ENCODE data around the gene SLC1A3. TPM values are rescaled to one million over a fixed set of nuclear protein-coding genes. Genes with fewer than 3 reads are reported as not detected.

The SLC1A3 gene
- total RNA-seq, 1 donor from 2014 or later: 93.2 TPM

- H3K36me3 Mint-ChIP-seq: no peaks in the 10 kb centered on the region
- no peak overlapping the region for H3K27ac Mint-ChIP-seq
- DNase-seq (ENCODE audit: extremely low spot score, unreplicated experiment): no peak
These were observed 3.6 kb upstream of the SLC1A3 start for GRCh38 chr5:36602704-36603321.

GRCh38 chr5:36605241-36605640 is 1.2 kb upstream of the SLC1A3 start:
- peaks cover 8% of the 10 kb centered on the region for H3K27me3 Mint-ChIP-seq
- DNase-seq (ENCODE audit: extremely low spot score, unreplicated experiment): no peak
- no peak for TF ChIP-seq CTCF (conservative IDR thresholded peaks at IDR 0.05)
- H3K9me3 Mint-ChIP-seq: no peaks in the 10 kb centered on the region
- H3K4me1 Mint-ChIP-seq (ENCODE audit: unreplicated experiment): peaks cover 36% of the 10 kb centered on the region
- no peak overlapping the region for H3K27ac Mint-ChIP-seq
- peaks cover 4% of the 10 kb centered on the region for H3K36me3 Mint-ChIP-seq
- peak overlapping the region; percentile 77 for H3K4me3 Mint-ChIP-seq

More at GRCh38 chr5:36602704-36603321, 3.6 kb upstream of the SLC1A3 start:
- peaks cover 25% of the 10 kb centered on the region for H3K4me1 Mint-ChIP-seq (ENCODE audit: unreplicated experiment)
- peaks cover 8% of the 10 kb centered on the region for H3K27me3 Mint-ChIP-seq
- H3K9me3 Mint-ChIP-seq: peaks cover 2% of the 10 kb centered on the region
- TF ChIP-seq CTCF (conservative IDR thresholded peaks at IDR 0.05): peak; percentile 27
- no peak overlapping the region for H3K4me3 Mint-ChIP-seq

GRCh38 chr5:36606036-36606427 is 374 bp upstream of the SLC1A3 start:
- Mint-ChIP-seq H3K4me3 (peak overlapping the region; percentile 91), H3K36me3 (peaks cover 12% of the 10 kb centered on the region), H3K27ac (peak overlapping the region; percentile 84), H3K4me1 (ENCODE audit: unreplicated experiment) (peaks cover 36% of the 10 kb centered on the region), H3K9me3 (no peaks in the 10 kb centered on the region), H3K27me3 (peaks cover 8% of the 10 kb centered on the region)
- TF ChIP-seq CTCF (conservative IDR thresholded peaks at IDR 0.05): no peak
- DNase-seq (ENCODE audit: extremely low spot score, unreplicated experiment): no peak

GRCh38 chr5:36607114-36607571 is 737 bp downstream of the SLC1A3 start:
- peaks cover 36% of the 10 kb centered on the region for H3K4me1 Mint-ChIP-seq (ENCODE audit: unreplicated experiment)
- H3K36me3 Mint-ChIP-seq: peaks cover 20% of the 10 kb centered on the region
- peaks cover 4% of the 10 kb centered on the region for H3K9me3 Mint-ChIP-seq
- peak overlapping the region; percentile 84 for H3K27ac Mint-ChIP-seq
- no peak for DNase-seq (ENCODE audit: extremely low spot score, unreplicated experiment)
- peaks cover 8% of the 10 kb centered on the region for H3K27me3 Mint-ChIP-seq
- TF ChIP-seq CTCF (conservative IDR thresholded peaks at IDR 0.05): no peak
- H3K4me3 Mint-ChIP-seq: peak overlapping the region; percentile 91

GRCh38 chr5:36607838-36608783 is 1.7 kb downstream of the SLC1A3 start:
- Mint-ChIP-seq H3K27me3 (peaks cover 8% of the 10 kb centered on the region), H3K27ac (peak overlapping the region; percentile 24), H3K4me3 (peak overlapping the region; percentile 81), H3K9me3 (peaks cover 4% of the 10 kb centered on the region), H3K36me3 (peaks cover 27% of the 10 kb centered on the region), H3K4me1 (ENCODE audit: unreplicated experiment) (peaks cover 42% of the 10 kb centered on the region)
- no peak for TF ChIP-seq CTCF (conservative IDR thresholded peaks at IDR 0.05)
- DNase-seq (ENCODE audit: extremely low spot score, unreplicated experiment): no peak
